Fibroblast of lung (primary cell): Measurements from ENCODE around the gene DPPA2. TPM values are rescaled to one million over a fixed set of nuclear protein-coding genes. Genes with fewer than 3 reads are reported as not detected.

Experiments
- DNase-seq, 2 donors: peaks; one replicate each; pipeline versions ENCODE4 v3.0.0 to v3.0.0-alpha.2; 2010; ENCODE audit warnings: low read depth in 2 of 2
- H2AFZ ChIP-seq: 2 replicates; pipeline ENCODE4 v1.5.1; 2012; ENCODE audit warnings: low read length, control low read depth, inconsistent platforms
- H3K27ac ChIP-seq: 2 replicates; pipeline ENCODE4 v1.5.1; 2011; ENCODE audit warnings: low read length, control low read depth; ENCODE audit not compliant: insufficient read depth
- H3K27me3 ChIP-seq: 2 replicates; pipeline ENCODE4 v1.5.1; 2011; ENCODE audit warnings: mild to moderate bottlenecking, low read length; ENCODE audit not compliant: control insufficient read depth, insufficient read depth
- H3K36me3 ChIP-seq: 2 replicates; pipeline ENCODE4 v1.5.1; 2011; ENCODE audit warnings: low read length; ENCODE audit not compliant: control insufficient read depth, insufficient read depth
- H3K4me1 ChIP-seq: 2 replicates; pipeline ENCODE4 v1.5.1; 2011; ENCODE audit warnings: low read length; ENCODE audit not compliant: control insufficient read depth, insufficient read depth; ENCODE audit errors: extremely low read depth
- H3K4me2 ChIP-seq: 2 replicates; pipeline ENCODE4 v1.5.1; 2011; ENCODE audit warnings: low read length, control low read depth; ENCODE audit not compliant: insufficient read depth; ENCODE audit errors: extremely low read depth
- H3K4me3 ChIP-seq, 4 experiments: fragments of 200-600 bp in 1 of 4; sonication (generic) in 1 of 4; replicated peaks in 1 of 4; 2 replicates each; pipeline ENCODE4 v1.5.1; 2011 to 2016; ENCODE audit warnings: low read length in 4 of 4, low read depth in 3 of 4, mild to moderate bottlenecking in 3 of 4, control low read depth in 2 of 4, inconsistent platforms in 1 of 4, mixed read lengths in 1 of 4; ENCODE audit not compliant: insufficient read depth in 1 of 4; ENCODE audit errors: control extremely low read depth in 1 of 4
- H3K79me2 ChIP-seq: 2 replicates; pipeline ENCODE4 v1.5.1; 2012; ENCODE audit warnings: mild to moderate bottlenecking, low read length, inconsistent platforms; ENCODE audit not compliant: control insufficient read depth, insufficient read depth
- H3K9ac ChIP-seq: 2 replicates; pipeline ENCODE4 v1.5.1; 2011; ENCODE audit warnings: mild to moderate bottlenecking, low read length, control low read depth; ENCODE audit not compliant: insufficient read depth
- H3K9me3 ChIP-seq: 2 replicates; pipeline ENCODE4 v1.5.1; 2012; ENCODE audit warnings: low read depth, low read length; ENCODE audit not compliant: control insufficient read depth, insufficient read depth
- H4K20me1 ChIP-seq: 2 replicates; pipeline ENCODE4 v1.5.1; 2011; ENCODE audit warnings: low read length; ENCODE audit not compliant: control insufficient read depth, insufficient read depth; ENCODE audit errors: extremely low read depth
- EZH2 ChIP-seq: IDR thresholded peaks from 2 replicates; pipeline ENCODE4 v1.5.1; 2012; ENCODE audit warnings: low read length, control low read depth, mild to moderate bottlenecking; ENCODE audit errors: missing control alignments
- polyA plus RNA-seq, 2 donors: library from polyadenylated mRNA; depleted of rRNA in 1 of 2; stranded (reverse) in 1 of 2; unstranded in 1 of 2; fragments of >200 nt; gene quantifications; 2 replicates each; pipeline ENCODE4 v1.2.1, GENCODE V29; 2011 to 2012; ENCODE audit warnings: missing spikeins in 1 of 2
- total RNA-seq: library from RNA; depleted of rRNA; stranded (reverse); fragments of >200 nt; gene quantifications from 2 replicates; pipeline ENCODE4 v1.2.1, GENCODE V29; 2014
- TF ChIP-seq, protein P1 (sequence below), 2 donors: IDR thresholded peaks in 1 of 2; conservative IDR thresholded peaks in 1 of 2; 1 replicate in 1 of 2; 2 replicates in 1 of 2; pipeline ENCODE4 v1.5.1; 2011 to 2012; ENCODE audit warnings: low read length in 2 of 2, control low read depth in 1 of 2, inconsistent platforms in 1 of 2, low read depth in 1 of 2, mild to moderate bottlenecking in 1 of 2

The DPPA2 gene
- total and polyA plus RNA-seq, 2 donors (not counting 1 experiment from before 2014, with no cell fraction given): not detected

DNA sequence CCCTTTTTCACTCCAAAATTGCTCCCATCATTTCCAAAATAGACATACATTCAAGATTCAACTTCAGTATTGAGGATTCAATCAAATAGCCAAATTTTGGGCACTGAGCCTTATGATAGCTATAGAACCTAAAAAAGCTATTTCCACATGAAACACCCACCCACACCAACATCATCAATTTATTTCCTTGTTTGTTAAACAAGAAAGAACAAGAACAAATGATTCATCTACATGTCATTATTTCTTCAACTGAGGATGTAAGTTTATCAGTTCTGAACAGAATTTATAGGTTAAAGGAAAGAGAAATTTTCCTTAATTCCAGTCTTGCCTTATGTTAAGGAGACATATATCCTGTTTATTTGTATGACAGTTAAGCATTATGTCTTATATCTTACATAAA is 32.2 kb downstream of the DPPA2 start:
- DNase-seq: no peak
- Histone ChIP-seq H3K9me3 (no peaks in the 10 kb centered on the region), H3K79me2 (no peaks in the 10 kb centered on the region), H3K27me3 (no peaks in the 10 kb centered on the region), H4K20me1 (no peaks in the 10 kb centered on the region), H3K36me3 (no peaks in the 10 kb centered on the region), H2AFZ (no peak overlapping the region), H3K4me3 (no peak overlapping the region), H3K4me2 (no peak overlapping the region), H3K27ac (no peak overlapping the region), H3K9ac (no peak overlapping the region), H3K4me1 (no peaks in the 10 kb centered on the region)
- TF ChIP-seq EZH2: no peak

DNA sequence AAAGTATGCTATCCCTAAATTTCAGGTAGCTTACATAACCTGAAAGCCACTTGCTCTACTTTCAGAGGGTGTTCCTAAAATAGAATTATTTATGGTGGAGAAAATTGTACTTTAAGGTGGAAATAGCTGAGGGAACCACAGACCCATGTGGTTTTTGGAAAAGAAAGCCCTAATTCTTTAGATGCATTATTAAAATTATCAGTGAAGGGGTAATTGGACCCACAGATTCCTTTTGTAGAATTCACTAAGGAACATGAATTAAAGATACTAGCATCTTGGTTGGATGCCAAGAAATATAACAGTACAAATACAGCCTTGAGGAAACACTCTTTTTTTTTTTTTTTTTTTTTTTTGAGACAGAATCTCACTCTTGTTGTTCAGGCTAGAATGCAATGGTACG is 37.8 kb downstream of the DPPA2 start:
- H3K4me1 ChIP-seq: no peaks in the 10 kb centered on the region
- H3K9ac ChIP-seq: no peak overlapping the region
- no peaks in the 10 kb centered on the region for H3K9me3 ChIP-seq
- peak in 1 of 2 donors; percentile 72 for DNase-seq
- H4K20me1 ChIP-seq: no peaks in the 10 kb centered on the region
- H3K4me2 ChIP-seq: no peak overlapping the region
- TF ChIP-seq, protein P1, sequence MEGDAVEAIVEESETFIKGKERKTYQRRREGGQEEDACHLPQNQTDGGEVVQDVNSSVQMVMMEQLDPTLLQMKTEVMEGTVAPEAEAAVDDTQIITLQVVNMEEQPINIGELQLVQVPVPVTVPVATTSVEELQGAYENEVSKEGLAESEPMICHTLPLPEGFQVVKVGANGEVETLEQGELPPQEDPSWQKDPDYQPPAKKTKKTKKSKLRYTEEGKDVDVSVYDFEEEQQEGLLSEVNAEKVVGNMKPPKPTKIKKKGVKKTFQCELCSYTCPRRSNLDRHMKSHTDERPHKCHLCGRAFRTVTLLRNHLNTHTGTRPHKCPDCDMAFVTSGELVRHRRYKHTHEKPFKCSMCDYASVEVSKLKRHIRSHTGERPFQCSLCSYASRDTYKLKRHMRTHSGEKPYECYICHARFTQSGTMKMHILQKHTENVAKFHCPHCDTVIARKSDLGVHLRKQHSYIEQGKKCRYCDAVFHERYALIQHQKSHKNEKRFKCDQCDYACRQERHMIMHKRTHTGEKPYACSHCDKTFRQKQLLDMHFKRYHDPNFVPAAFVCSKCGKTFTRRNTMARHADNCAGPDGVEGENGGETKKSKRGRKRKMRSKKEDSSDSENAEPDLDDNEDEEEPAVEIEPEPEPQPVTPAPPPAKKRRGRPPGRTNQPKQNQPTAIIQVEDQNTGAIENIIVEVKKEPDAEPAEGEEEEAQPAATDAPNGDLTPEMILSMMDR (conservative IDR thresholded peaks at IDR 0.05 in 1 of 2, IDR thresholded peaks at IDR 0.05 in 1 of 2; ENCODE audit: low read depth in 1 of 2, low read length in 2 of 2): no peak
- no peak for TF ChIP-seq EZH2
- H3K27ac ChIP-seq: no peak overlapping the region
- no peaks in the 10 kb centered on the region for H3K79me2 ChIP-seq
- no peak overlapping the region for H2AFZ ChIP-seq
- no peaks in the 10 kb centered on the region for H3K36me3 ChIP-seq
- H3K27me3 ChIP-seq: no peaks in the 10 kb centered on the region
- H3K4me3 ChIP-seq: no peak overlapping the region

DNA sequence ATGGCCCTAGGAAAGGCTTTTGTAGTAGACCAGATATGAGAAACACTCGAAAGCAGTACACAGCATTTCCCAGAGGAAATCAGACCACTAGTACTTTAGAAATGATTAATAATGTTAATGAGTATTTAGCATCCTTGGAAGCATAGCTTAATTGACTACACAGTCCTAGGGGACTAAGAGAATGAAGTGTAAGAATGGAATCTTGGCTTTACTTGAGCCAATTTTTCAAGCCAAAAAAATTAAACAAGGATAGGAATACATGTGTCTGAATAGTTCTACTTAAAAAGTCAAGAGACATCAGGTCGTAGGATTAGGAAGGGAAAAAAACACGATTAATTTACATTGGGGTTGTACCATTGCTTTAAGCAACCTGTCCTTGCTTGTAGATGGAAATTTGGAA is 38.2 kb downstream of the DPPA2 start:
- no peaks in the 10 kb centered on the region for H3K36me3 ChIP-seq
- no peak overlapping the region for H3K4me2 ChIP-seq
- no peak overlapping the region for H2AFZ ChIP-seq
- H4K20me1 ChIP-seq: no peaks in the 10 kb centered on the region
- TF ChIP-seq, protein P1 (conservative IDR thresholded peaks at IDR 0.05 in 1 of 2, IDR thresholded peaks at IDR 0.05 in 1 of 2; ENCODE audit: low read depth in 1 of 2, low read length in 2 of 2): no peak
- no peak for TF ChIP-seq EZH2
- H3K4me3 ChIP-seq: no peak overlapping the region
- no peaks in the 10 kb centered on the region for H3K27me3 ChIP-seq
- H3K9ac ChIP-seq: no peak overlapping the region
- peak in 1 of 2 donors; percentile 57 for DNase-seq
- H3K27ac ChIP-seq: no peak overlapping the region
- H3K79me2 ChIP-seq: no peaks in the 10 kb centered on the region
- no peaks in the 10 kb centered on the region for H3K4me1 ChIP-seq
- no peaks in the 10 kb centered on the region for H3K9me3 ChIP-seq
